ENCODE measurements around the gene HSP90AA1.

DNA sequence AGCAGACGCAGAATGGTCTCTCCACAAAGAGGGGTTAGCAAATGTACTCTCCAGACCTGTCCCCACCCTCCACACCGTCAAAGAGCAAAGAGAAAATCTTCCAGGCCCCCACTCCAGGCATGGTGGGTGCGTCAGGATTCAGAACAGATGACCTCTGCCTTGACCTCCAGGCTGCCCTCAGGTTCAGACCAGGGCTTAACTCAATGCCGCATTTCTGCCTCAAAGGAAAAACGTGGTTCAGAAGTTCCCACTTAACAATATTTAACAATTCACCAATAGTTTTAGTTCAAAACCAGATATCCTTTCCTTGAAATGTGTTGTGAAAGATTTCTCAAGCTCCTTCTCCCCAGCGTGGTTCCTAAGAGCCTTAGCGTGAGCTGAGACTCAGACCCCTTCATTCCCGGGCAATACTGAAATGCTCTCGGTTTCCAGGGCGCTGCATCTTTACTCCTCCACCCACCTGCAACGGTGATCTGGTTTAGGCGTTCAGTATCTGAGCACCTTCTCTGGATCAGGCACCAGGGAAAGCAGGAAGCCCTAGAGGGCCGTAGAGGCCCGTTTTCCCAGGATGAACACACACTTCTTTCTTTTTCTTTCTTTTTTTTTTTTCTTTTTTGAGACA lies 22.9 kb downstream of the HSP90AA1 start:
- TF ChIP-seq, protein P1, sequence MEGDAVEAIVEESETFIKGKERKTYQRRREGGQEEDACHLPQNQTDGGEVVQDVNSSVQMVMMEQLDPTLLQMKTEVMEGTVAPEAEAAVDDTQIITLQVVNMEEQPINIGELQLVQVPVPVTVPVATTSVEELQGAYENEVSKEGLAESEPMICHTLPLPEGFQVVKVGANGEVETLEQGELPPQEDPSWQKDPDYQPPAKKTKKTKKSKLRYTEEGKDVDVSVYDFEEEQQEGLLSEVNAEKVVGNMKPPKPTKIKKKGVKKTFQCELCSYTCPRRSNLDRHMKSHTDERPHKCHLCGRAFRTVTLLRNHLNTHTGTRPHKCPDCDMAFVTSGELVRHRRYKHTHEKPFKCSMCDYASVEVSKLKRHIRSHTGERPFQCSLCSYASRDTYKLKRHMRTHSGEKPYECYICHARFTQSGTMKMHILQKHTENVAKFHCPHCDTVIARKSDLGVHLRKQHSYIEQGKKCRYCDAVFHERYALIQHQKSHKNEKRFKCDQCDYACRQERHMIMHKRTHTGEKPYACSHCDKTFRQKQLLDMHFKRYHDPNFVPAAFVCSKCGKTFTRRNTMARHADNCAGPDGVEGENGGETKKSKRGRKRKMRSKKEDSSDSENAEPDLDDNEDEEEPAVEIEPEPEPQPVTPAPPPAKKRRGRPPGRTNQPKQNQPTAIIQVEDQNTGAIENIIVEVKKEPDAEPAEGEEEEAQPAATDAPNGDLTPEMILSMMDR (IDR thresholded peaks at IDR 0.05), result no peak
- TF ChIP-seq POLR2A (IDR thresholded peaks at IDR 0.05), result no peak
